Glomerular endothelial cell (primary cell): ENCODE results near the gene SORL1. TPM values are rescaled to one million over a fixed set of nuclear protein-coding genes. Genes with fewer than 3 reads are reported as not detected.
"Not testable (repeated sequence)": the region's sequence is repeated elsewhere in the genome, so short reads cannot be mapped to it uniquely, and the experiment has no call there.

Source experiments
- DNase-seq: peaks from one replicate; pipeline ENCODE4 v3.0.0-alpha.2; 2011; ENCODE audit warnings: low read depth, low spot score; ENCODE audit errors: extremely low read depth
- total RNA-seq: library from RNA; depleted of rRNA; stranded (reverse); fragments of >200 nt; gene quantifications from 2 replicates; pipeline ENCODE4 v1.2.3, GENCODE V29; 2015

The SORL1 gene
- total RNA-seq, 1 donor from 2014 or later, result 1.9 TPM

GRCh38 chr11:121561240-121561639 lies 109.1 kb downstream of the SORL1 start:
- DNase-seq, result no peak

DNA sequence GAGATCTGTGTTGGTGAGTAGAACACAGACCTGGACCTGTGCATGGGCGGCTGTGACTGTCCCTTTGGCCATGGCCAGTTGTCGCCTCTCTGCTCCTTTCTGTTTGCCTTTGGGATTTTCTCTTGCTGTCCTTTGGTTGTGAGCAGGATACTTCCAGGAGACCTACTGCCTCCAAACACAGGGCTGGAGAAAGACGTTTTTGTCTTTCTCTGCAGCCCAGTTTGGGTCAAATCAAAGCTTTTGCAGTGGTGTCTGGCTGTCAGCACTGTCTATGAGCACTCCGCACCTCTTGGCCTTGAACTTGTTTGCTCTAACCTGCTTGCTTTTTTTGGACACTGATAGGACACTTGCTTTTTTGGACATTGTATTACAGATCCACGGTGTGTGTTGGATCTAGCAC lies 109.6 kb downstream of the SORL1 start:
- no peak for DNase-seq

DNA sequence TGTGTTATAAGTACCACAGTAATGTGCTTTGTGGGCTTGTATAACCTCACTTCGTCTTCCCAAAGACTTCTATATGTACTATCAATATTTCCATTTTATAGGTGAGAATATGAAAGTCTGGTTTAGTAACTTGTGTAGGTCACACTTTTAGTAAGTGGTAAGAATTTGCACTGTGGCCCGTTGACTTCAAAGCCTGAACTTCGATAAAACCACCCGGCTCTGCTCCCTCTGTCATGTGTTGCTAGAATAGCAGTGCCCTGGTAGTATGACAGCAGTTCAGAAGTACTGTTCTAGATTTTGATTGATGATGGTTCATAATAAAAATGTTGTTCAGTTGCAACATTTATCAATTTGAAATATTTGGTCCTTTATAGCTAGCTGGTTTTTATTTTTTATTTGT lies 110.9 kb downstream of the SORL1 start:
- no peak for DNase-seq

- no peak for DNase-seq
Measured at GRCh38 chr11:121563900-121564822, 112.0 kb downstream of the SORL1 start.

- no peak for DNase-seq
Measured at GRCh38 chr11:121564948-121565684, 113.0 kb downstream of the SORL1 start.

DNA sequence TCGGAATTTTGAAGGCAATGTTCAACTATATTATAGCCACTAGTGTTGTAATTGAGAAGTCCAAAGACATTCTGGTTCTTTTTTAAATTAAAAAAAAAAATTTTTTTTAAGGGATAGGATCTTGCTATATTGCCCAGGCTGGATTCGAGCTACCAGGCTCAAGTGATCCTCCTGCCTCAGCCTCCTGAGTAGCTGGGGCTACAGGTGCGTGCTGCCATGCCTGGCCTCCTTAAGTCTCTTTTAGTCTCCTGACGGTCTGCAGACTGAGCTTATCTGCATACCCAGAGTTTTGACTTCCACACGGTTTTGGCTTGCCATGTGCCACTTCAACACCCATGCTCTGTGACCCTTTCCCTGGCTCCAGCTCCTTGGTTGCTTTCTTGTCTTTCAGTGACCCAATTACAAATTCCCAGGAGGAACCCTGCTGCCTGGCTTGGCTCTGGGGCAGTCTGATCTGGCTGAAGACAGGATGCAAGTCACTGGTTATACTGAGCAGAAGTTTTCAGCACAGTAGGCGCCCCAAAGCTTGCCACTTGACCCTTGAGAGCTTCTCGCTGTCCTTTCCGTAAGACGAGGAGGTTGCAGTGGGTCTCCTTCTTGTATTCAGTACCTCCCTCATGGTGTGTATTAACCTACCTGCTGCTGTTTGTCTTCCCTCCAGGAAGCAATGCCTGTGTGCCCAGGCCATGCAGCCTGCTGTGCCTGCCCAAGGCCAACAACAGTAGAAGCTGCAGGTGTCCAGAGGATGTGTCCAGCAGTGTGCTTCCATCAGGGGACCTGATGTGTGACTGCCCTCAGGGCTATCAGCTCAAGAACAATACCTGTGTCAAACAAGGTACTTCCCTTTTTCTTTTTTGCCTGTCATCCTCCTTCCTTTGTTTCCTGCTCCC lies 114.4 kb downstream of the SORL1 start:
- DNase-seq, result no peak

DNA sequence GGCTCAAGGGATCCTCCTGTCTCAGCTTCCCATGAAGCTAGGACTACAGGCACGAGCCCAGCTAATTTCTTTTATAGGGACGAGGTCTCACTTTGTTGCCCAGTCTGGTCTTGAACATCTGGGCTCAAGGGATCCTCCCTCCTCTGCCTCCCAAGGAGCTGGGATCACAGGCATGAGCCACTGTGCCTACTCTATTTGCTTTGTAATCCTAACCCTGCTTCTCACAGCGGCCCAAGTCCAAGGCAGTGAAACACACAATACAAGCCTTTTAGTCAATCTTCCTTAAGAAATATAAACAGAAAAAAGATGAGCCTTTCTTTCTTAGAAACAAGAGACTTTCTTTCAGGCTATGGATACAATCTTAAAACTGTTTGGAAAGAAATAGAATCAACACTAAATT lies 115.9 kb downstream of the SORL1 start:
- no peak for DNase-seq

DNA sequence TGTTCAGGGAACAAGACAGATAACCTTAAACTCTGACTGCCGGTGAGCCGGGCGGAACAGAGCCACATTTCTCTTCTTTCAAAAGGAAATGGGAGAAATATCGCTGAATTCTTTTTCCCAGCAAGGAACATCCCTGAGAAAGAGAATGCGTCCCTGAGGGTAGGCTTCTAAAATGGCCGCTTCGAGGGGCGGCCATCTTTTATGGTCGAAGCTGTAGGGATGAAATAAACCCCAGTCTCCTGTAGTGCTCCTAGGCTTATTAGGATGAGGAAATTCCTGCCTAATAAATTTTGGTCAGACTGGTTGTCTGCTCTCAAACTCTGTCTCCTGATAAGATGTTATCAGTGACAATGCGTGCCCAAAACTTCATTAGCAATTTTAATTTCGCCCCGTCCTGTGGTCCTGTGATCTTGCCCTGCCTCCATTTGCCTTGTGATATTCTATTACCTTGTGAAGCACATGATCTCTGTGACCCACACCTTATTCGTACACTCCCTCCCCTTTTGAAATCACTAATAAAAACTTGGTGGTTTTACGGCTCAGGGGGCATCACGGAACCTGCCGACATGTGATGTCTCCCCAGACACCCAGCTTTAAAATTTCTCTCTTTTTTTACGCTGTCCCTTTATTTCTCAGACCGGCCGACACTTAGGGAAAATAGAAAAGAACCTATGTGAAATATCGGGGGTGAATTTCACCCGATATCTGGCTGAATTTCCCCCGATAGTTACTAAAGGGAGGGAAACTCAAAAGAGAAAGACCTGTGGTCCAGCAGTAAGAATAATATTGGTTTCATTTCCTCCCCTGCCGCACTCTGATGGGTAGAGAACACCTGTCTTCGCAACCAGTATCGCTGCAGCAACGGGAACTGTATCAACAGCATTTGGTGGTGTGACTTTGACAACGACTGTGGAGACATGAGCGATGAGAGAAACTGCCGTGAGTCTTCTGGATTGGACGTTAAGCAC lies 117.5 kb downstream of the SORL1 start:
- DNase-seq, result not testable (repeated sequence)

GRCh38 chr11:121570453-121570852 lies 118.3 kb downstream of the SORL1 start:
- DNase-seq, result no peak

- no peak for DNase-seq
Measured at GRCh38 chr11:121571506-121571905, 119.4 kb downstream of the SORL1 start.

DNA sequence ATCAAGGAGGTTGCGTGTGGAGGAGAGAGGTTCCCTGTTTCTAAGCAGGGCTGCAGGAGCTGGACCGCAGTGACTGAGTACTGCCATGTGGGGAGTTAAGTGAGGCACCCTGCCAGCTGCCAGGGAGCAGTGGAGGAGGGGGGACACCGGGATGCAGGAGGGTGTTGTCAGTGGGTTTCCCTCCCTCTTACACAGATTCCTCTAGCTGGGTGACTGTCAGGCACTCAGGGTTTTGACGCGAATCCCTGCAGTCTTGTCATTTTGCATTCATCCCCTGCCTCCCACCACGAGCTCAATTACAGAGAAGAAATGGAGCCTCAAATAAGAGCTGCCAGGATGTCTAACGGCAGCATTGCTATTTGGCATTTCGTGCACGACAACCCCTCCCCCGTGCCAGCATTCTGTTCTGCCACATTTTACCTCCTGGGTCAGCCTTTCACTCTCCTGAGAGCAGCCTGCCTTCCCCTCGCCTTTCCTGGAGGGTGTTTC lies 120.5 kb downstream of the SORL1 start:
- no peak for DNase-seq

DNA sequence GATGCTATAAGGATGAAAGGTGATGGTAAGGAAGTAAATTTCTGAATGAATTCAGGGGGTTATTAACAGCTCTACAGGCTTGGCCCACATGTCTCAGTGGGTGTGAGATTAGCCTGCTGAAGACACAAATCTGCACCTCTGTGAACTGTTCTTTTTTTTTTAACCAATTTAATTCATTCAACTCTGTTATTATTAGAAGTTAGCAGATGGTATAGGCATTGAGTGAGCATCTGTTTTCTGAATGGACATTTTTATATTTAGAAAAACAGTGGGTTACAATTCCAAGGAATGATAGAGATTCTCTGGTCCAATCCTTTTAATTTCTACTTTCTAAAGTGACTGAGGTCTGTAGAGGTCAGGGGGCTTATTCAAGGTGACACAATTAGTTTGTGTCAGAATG lies 122.7 kb downstream of the SORL1 start:
- no peak for DNase-seq

- DNase-seq, result no peak
Measured at GRCh38 chr11:121575250-121575962, 123.3 kb downstream of the SORL1 start.

DNA sequence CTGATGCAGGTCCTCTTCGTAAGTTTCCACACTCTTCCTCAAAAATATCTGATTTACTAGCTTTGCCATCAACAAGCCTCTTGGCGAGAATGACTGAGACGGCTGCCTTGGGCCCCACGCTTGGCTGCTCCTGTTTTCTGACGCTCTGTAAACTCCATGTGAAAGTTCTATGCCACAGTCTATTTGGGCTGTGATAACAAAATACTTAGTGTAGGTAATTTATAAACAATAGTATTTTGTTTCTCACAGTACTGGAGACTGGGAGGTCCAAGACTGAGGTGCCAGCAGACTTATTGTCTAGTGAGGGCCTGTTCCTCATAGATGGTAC lies 123.8 kb downstream of the SORL1 start:
- DNase-seq, result no peak

DNA sequence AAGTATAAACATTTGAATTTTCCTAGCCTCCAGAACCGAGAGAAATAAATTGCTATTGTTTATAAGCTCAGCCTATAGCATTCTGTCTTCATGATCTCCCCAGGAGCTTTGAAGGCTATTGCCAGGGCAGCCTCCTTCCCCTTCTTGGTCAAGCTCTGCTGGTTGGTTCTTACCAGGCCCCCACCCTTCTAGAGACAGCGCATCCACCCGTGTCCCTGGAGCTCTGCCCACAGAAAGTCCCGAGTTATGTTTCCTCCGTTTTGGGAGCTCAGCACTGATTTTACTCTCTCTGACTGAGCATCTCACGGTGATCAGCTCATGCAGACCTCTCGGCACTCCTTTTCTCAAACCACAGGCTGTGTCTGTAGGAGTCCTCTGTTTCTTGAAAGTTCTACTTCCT lies 124.4 kb downstream of the SORL1 start:
- DNase-seq, result no peak

GRCh38 chr11:121577106-121577848 lies 125.2 kb downstream of the SORL1 start:
- no peak for DNase-seq

DNA sequence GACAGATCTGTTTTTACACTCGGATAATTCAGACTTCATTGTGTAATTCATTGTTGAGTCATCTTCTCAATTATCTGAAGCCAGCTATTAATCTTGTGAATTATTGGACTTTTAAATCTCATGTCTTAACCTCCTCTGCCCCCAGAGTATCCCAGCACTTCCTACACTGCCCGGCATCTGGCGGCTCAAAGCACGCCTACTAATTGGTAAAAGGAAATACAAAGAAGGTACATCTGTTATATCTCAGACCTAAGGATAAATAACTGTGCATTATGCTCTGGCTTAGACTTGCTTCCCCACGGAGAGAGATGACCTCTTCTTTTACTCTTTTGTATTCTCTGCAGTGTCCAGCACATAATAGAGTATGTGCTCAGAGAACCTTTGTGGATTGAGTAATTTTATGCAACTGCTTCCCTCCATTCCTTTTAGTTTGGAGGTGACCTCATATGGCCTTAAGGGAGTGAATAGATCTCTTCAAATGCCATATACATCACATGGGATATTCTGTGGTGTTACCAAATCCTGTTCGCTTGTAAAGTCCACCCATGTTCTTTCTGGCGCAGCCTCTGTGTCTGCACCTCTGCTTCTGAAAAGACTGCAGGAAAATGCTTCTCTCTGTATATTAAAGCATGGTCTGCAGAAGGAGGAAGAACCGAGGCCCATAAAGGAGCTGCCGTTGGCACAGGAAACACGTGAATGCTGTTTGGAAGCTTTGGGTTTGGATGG lies 126.3 kb downstream of the SORL1 start:
- DNase-seq, result no peak

DNA sequence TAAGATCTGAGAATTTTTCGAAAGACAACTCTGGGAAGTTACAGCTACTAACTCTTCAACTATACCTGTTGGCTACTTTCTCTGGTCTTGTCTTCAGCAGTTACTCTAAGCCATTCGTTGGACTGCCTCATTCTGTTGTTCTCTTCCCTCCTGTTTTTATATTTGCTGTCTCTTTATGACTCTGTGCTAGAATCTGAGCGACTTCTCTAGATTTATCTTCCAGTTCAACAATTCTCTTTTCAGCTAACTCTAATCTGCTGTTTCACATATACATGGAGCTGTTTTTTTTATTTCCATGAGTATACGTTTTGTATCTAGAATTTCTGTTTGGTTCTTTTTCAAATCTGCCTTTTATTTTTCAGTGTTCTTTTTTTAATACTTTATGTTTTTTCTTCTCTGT lies 128.0 kb downstream of the SORL1 start:
- no peak for DNase-seq
